CD8-positive, alpha-beta memory T cell (primary cell): ENCODE measurements around the gene PTBP1. TPM values are rescaled to one million over a fixed set of nuclear protein-coding genes. Genes with fewer than 3 reads are reported as not detected.

Experiments used
- CTCF ChIA-PET: fragments of 350-600 bp; sonication (Branson Sonifier 250); formaldehyde crosslinking; loops from one replicate; lab custom pipeline; 2021; ENCODE audit warnings: antibody characterized with exemption; lab: Charles Lee
- POLR2A ChIA-PET: fragments of 350-600 bp; sonication (Branson Sonifier 250); formaldehyde crosslinking; loops from one replicate; lab custom pipeline; 2021; ENCODE audit warnings: antibody characterized with exemption; lab: Charles Lee
- DNase-seq, 5 donors: peaks; one replicate each; pipeline versions ENCODE4 v3.0.0 to v3.0.0-alpha.2; 2020 to 2022; ENCODE audit warnings: mixed read lengths in 1 of 5
- H3K27ac ChIP-seq: one replicate; pipeline ENCODE4 v1.7.0; 2013; ENCODE audit warnings: low read depth, mild to moderate bottlenecking, low read length, moderate library complexity
- H3K27me3 ChIP-seq: 2 replicates; pipeline ENCODE4 v1.7.0; 2013; ENCODE audit warnings: low read length, mild to moderate bottlenecking; ENCODE audit not compliant: insufficient read depth, poor library complexity, severe bottlenecking
- H3K36me3 ChIP-seq: 2 replicates; pipeline ENCODE4 v1.7.0; 2013; ENCODE audit warnings: mild to moderate bottlenecking, low read length, moderate library complexity; ENCODE audit not compliant: insufficient read depth
- H3K4me1 ChIP-seq: 2 replicates; pipeline ENCODE4 v1.7.0; 2013; ENCODE audit warnings: mild to moderate bottlenecking, low read length, moderate library complexity; ENCODE audit not compliant: insufficient read depth
- H3K4me3 ChIP-seq: 2 replicates; pipeline ENCODE4 v1.7.0; 2013; ENCODE audit warnings: mild to moderate bottlenecking, low read length
- H3K9me3 ChIP-seq: 2 replicates; pipeline ENCODE4 v1.7.0; 2013; ENCODE audit warnings: mild to moderate bottlenecking, low read length
- H3K27ac Mint-ChIP-seq, 8 donors: one replicate each; pipeline ENCODE4 v1.8.0; 2020 to 2021; ENCODE audit warnings: mixed read lengths in 8 of 8, mild to moderate bottlenecking in 6 of 8, inconsistent platforms in 3 of 8, moderate library complexity in 3 of 8
- H3K27me3 Mint-ChIP-seq, 2 donors: one replicate each; pipeline ENCODE4 v1.8.0; 2020 to 2021; ENCODE audit warnings: mixed read lengths in 2 of 2, mild to moderate bottlenecking in 1 of 2, moderate library complexity in 1 of 2
- H3K36me3 Mint-ChIP-seq, 3 donors: one replicate each; pipeline ENCODE4 v1.8.0; 2020 to 2021; ENCODE audit warnings: mixed read lengths in 3 of 3, inconsistent platforms in 1 of 3, mild to moderate bottlenecking in 1 of 3
- H3K4me1 Mint-ChIP-seq, 3 donors: one replicate each; pipeline ENCODE4 v1.8.0; 2020 to 2021; ENCODE audit warnings: mixed read lengths in 3 of 3, inconsistent platforms in 1 of 3, mild to moderate bottlenecking in 1 of 3
- H3K4me3 Mint-ChIP-seq, 7 donors: one replicate each; pipeline ENCODE4 v1.8.0; 2020 to 2021; ENCODE audit warnings: mixed read lengths in 7 of 7, mild to moderate bottlenecking in 6 of 7, moderate library complexity in 4 of 7, inconsistent platforms in 2 of 7
- H3K9me3 Mint-ChIP-seq, 5 donors: one replicate each; pipeline ENCODE4 v1.8.0; 2020 to 2022; ENCODE audit warnings: mixed read lengths in 5 of 5, mild to moderate bottlenecking in 3 of 5, moderate library complexity in 2 of 5, inconsistent platforms in 1 of 5
- polyA plus RNA-seq: library from polyadenylated mRNA; unstranded; fragments of 300-500 nt; fragmentation: Illumina TruSeq; gene quantifications from one replicate; pipeline ENCODE4 v1.2.3, GENCODE V29; 2021
- total RNA-seq, 2 experiments: library from RNA; stranded (reverse); gene quantifications; one replicate each; pipeline ENCODE4 v1.2.3, GENCODE V29; 2021

Gene PTBP1
- total and polyA plus RNA-seq, 3 experiments from 2014 or later, result 177 to 978 (median 969) TPM

DNA sequence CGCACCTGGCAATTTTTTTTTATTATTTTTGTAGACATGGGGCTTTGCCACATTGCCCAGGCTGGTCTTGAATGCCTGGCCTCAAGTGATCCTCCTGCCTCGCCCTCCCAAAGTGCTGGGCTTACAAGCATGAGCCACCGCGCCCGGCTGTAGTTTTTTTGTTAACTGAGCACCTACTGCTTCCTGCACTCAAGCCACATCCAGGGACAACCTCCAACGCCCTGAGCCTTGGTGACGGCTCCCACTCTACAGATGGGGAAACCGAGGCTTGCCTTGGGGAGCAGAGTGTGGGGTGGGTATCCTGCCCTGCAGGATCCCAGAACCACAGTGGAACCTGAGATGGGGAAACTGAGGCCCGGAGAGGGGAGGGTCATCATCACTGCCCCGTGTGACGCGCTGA, 57.9 kb downstream of the PTBP1 start:
- Histone ChIP-seq H3K36me3 (no peaks in the 10 kb centered on the region), H3K27ac (no peak overlapping the region), H3K4me3 (no peak overlapping the region), H3K4me1 (peaks cover 4% of the 10 kb centered on the region), H3K27me3 (peaks cover 21% of the 10 kb centered on the region), H3K9me3 (no peaks in the 10 kb centered on the region)
- Mint-ChIP-seq H3K27me3 (peaks cover 9 to 14% of the 10 kb centered on the region in 2 donors), H3K4me3 (no peak overlapping the region), H3K27ac (no peak overlapping the region), H3K36me3 (no peaks in the 10 kb centered on the region), H3K9me3 (no peaks in the 10 kb centered on the region), H3K4me1 (no peaks in the 10 kb centered on the region)
- no peak for DNase-seq
- ChIA-PET POLR2A (no interaction called here), CTCF (interaction anchor here (0.7 to 3.8 kb wide), 6 partner anchors 52 to 85 kb away, joined by 3 to 22 read pairs (median 8); no protein-coding TSS in a partner anchor)

DNA sequence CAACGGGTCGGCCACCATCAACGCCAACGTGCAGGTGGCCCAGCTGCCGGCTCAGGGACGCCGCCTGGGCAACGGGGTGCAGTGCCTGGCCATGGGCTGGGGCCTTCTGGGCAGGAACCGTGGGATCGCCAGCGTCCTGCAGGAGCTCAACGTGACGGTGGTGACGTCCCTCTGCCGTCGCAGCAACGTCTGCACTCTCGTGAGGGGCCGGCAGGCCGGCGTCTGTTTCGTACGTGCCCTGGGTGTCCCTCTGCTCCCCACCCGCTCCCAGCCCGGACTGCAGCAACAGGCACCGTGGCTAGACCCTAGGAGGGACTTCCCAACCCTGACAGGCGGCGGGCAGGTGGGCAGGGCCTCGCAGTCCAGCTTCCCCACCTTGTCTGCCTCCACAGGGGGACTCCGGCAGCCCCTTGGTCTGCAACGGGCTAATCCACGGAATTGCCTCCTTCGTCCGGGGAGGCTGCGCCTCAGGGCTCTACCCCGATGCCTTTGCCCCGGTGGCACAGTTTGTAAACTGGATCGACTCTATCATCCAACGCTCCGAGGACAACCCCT, 58.4 kb downstream of the PTBP1 start:
- Histone ChIP-seq H3K27ac (no peak overlapping the region), H3K27me3 (peaks cover 16% of the 10 kb centered on the region), H3K4me3 (no peak overlapping the region), H3K4me1 (peaks cover 4% of the 10 kb centered on the region), H3K36me3 (no peaks in the 10 kb centered on the region), H3K9me3 (no peaks in the 10 kb centered on the region)
- DNase-seq, result no peak
- Mint-ChIP-seq H3K9me3 (no peaks in the 10 kb centered on the region), H3K4me3 (no peak overlapping the region), H3K27me3 (peaks cover 6 to 14% of the 10 kb centered on the region in 2 donors), H3K27ac (no peak overlapping the region), H3K4me1 (no peaks in the 10 kb centered on the region), H3K36me3 (no peaks in the 10 kb centered on the region)
- ChIA-PET POLR2A (no interaction called here), CTCF (interaction anchor here (0.7 to 3.8 kb wide), 10 partner anchors 13 to 128 kb away, joined by 3 to 22 read pairs (median 5); partner anchors contain the start of gene WDR18)

DNA sequence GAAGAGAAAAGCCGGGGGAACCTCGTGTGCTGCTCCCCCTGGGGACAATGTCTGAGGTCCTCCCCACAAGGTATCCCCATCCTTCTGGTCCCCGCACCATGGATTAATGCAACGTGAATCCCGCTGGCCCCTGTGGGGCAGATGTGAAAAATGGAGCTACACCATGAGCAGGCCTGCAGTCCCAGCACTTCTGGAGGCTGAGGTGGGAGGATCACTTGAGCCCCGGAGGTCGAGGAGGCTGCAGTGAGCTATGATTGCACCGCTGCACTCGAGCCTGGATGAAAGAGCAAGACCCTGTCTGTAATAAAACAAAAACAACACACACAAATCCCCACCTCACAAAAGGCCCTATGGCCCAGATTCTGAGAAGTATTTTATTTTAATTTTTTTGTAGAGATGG, 61.0 kb downstream of the PTBP1 start:
- peaks cover 7 to 10% (median 9%) of the 10 kb centered on the region in 3 donors for H3K4me1 Mint-ChIP-seq
- H3K4me3 Mint-ChIP-seq, result no peak overlapping the region
- no peaks in the 10 kb centered on the region for H3K36me3 Mint-ChIP-seq
- ChIA-PET POLR2A (interaction anchor here (0.7 to 0.9 kb wide), 2 partner anchors 53 to 224 kb away, joined by 3 to 5 read pairs; no protein-coding TSS in a partner anchor), CTCF (interaction anchor here (0.9 to 3.8 kb wide), 5 partner anchors 22 to 125 kb away, joined by 3 to 22 read pairs (median 3); partner anchors contain the start of gene WDR18)
- no peak overlapping the region for H3K27ac ChIP-seq
- no peaks in the 10 kb centered on the region for H3K9me3 ChIP-seq
- peaks cover 13% of the 10 kb centered on the region for H3K27me3 ChIP-seq
- H3K27ac Mint-ChIP-seq, result no peak overlapping the region
- no peak for DNase-seq
- H3K9me3 Mint-ChIP-seq, result no peaks in the 10 kb centered on the region
- no peaks in the 10 kb centered on the region for H3K36me3 ChIP-seq
- H3K4me3 ChIP-seq, result no peak overlapping the region
- H3K27me3 Mint-ChIP-seq, result peaks cover 6 to 10% of the 10 kb centered on the region in 2 donors
- peaks cover 14% of the 10 kb centered on the region for H3K4me1 ChIP-seq

DNA sequence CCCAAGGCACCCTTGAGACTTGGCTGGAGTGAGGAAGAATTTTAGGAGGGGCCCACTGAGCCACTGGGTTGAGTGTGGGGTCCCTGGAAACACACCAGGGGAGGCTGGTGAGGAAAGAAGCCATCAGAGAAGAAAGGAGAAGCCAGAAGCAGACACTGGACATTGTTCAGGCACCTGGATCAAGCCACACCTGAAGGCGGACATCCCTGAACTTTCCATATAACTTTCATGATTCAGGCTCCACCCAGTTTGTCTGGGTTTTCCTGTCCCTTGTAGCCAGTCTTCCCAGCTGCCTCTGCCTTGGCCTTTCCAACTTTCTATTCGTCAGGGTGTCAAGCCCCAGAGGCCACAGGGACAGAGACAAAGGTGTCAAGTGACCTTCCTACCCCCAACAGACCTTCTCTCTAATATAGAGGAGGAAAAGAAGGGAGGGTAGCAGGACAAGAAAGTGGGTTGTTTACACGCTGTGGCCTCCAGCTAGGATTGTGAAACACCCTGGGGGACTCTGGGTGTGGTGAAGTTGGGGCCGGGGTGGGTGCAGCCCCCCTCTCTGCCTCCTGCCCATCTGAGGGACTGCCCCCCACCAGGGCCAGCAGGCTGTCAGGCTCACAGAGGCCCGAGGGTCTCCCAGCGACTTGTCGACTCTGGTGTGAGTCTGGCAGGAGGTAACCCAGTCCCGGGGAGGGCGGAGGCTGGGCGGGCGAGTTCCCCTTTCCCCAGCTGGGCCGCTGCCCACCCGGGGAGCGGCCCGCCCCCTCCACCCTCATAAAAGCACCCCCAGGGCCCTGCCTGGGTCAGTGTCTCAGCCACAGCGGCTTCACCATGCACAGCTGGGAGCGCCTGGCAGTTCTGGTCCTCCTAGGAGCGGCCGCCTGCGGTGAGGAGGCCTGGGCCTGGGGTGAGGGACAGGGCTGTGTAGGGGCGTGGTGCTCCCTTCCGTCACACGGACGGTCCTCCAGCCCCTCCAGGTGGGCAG, 61.9 kb downstream of the PTBP1 start, which contains the start of gene CFD:
Gene CFD (plus strand): TSS at position 797 of the 976 bp plus-strand sequence. CDS start 26 bp downstream, at position 823.
- Mint-ChIP-seq H3K27me3 (peaks cover 6 to 10% of the 10 kb centered on the region in 2 donors), H3K9me3 (no peaks in the 10 kb centered on the region), H3K36me3 (no peaks in the 10 kb centered on the region), H3K27ac (no peak within 1 kb of the TSS), H3K4me3 (peak within 1 kb of the TSS in 2 of 7 donors; percentile 28 to 47), H3K4me1 (peaks cover 11 to 18% (median 15%) of the 10 kb centered on the region in 3 donors)
- DNase-seq, result no peak
- H3K4me3 ChIP-seq, result no peak within 1 kb of the TSS
- peaks cover 13% of the 10 kb centered on the region for H3K27me3 ChIP-seq
- ChIA-PET CTCF (interaction anchor here (1.2 to 3.8 kb wide), 4 partner anchors 48 to 125 kb away, joined by 3 to 22 read pairs (median 8); partner anchors contain the start of gene WDR18), POLR2A (interaction anchor here (0.9 kb wide), 1 partner anchor 52 kb away, joined by 3 read pairs; no protein-coding TSS in a partner anchor)
- no peaks in the 10 kb centered on the region for H3K36me3 ChIP-seq
- H3K9me3 ChIP-seq, result no peaks in the 10 kb centered on the region
- peak within 1 kb of the TSS; percentile 64 for H3K27ac ChIP-seq
- H3K4me1 ChIP-seq, result peaks cover 23% of the 10 kb centered on the region

DNA sequence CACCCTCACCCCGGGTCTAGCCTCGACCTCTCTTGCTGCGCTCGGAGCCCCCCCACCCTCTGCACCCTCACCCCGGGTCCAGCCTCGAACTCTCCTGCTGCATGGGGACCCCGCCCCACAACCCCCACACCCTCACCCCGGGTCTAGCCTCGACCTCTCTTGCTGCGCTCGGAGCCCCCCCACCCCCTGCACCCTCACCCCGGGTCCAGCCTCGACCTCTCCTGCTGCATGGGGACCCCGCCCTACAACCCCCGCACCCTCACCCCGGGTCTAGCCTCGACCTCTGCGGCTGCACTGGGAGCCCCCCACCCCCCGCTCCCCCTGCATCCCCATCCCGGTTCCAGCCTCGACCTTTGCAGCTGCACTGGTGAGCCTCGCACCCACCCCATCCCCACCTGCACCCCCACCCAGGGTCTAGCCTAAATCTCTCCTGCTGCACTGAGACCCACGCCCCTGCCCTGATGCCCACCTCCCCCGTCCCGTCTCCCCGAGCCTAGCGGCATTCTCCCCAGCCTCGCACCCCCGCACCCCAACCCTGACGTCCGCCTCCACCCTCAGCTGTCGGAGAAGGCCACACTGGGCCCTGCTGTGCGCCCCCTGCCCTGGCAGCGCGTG, 64.0 kb downstream of the PTBP1 start:
- Mint-ChIP-seq H3K4me1 (peaks cover 15 to 24% (median 15%) of the 10 kb centered on the region in 3 donors), H3K27me3 (peaks cover 6 to 10% of the 10 kb centered on the region in 2 donors), H3K36me3 (peaks cover 0 to 2% (median 0%) of the 10 kb centered on the region in 3 donors), H3K27ac (no peak overlapping the region), H3K9me3 (no peaks in the 10 kb centered on the region), H3K4me3 (peak overlapping the region in 1 of 7 donors; percentile 22)
- no peaks in the 10 kb centered on the region for H3K36me3 ChIP-seq
- DNase-seq, result no peak
- H3K4me3 ChIP-seq, result no peak overlapping the region
- ChIA-PET CTCF (no interaction called here), POLR2A (interaction anchor here (0.6 to 1.1 kb wide), 2 partner anchors 27 to 64 kb away, joined by 4 read pairs; no protein-coding TSS in a partner anchor)
- H3K27me3 ChIP-seq, result peaks cover 13% of the 10 kb centered on the region
- no peak overlapping the region for H3K27ac ChIP-seq
- H3K4me1 ChIP-seq, result peaks cover 24% of the 10 kb centered on the region
- no peaks in the 10 kb centered on the region for H3K9me3 ChIP-seq

Other genes with a start within 250 kb of the PTBP1 start
- 100 to 1,000 TPM; 250 to 262 TPM for gene BSG, start 224.9 kb upstream of the PTBP1 start, total RNA-seq
- 436 TPM for gene BSG, start 224.9 kb upstream of the PTBP1 start, polyA plus RNA-seq
- gene HCN2, start 207.6 kb upstream of the PTBP1 start, total RNA-seq, result under 1 TPM; 0.42 to 0.48 TPM
- gene HCN2, start 207.6 kb upstream of the PTBP1 start, polyA plus RNA-seq, result not detected
- 10 to 100 TPM; 75.2 to 77.3 TPM for gene POLRMT, start 163.9 kb upstream of the PTBP1 start, total RNA-seq
- gene POLRMT, start 163.9 kb upstream of the PTBP1 start, polyA plus RNA-seq, result 58.8 TPM
- under 1 TPM; 0.20 to 0.22 TPM for gene FGF22, start 157.6 kb upstream of the PTBP1 start, total RNA-seq
- not detected for gene FGF22, start 157.6 kb upstream of the PTBP1 start, polyA plus RNA-seq
- 10 to 100 TPM; 89.6 to 95.5 TPM for gene RNF126, start 134.2 kb upstream of the PTBP1 start, total RNA-seq
- 100.0 TPM for gene RNF126, start 134.2 kb upstream of the PTBP1 start, polyA plus RNA-seq
- gene FSTL3, start 121.1 kb upstream of the PTBP1 start, total RNA-seq, result 1 to 10 TPM; 7.7 to 8.0 TPM
- gene FSTL3, start 121.1 kb upstream of the PTBP1 start, polyA plus RNA-seq, result 0.81 TPM
- gene PRSS57, start 102.0 kb upstream of the PTBP1 start, total RNA-seq, result not detected
- not detected for gene PRSS57, start 102.0 kb upstream of the PTBP1 start, polyA plus RNA-seq
- not detected for gene PALM, start 88.5 kb upstream of the PTBP1 start, total RNA-seq
- gene PALM, start 88.5 kb upstream of the PTBP1 start, polyA plus RNA-seq, result not detected
- gene MISP, start 46.3 kb upstream of the PTBP1 start, total RNA-seq, result not detected
- not detected for gene MISP, start 46.3 kb upstream of the PTBP1 start, polyA plus RNA-seq
- not detected for gene PLPPR3, start 24.5 kb downstream of the PTBP1 start, total RNA-seq
- gene PLPPR3, start 24.5 kb downstream of the PTBP1 start, polyA plus RNA-seq, result not detected
- gene AZU1, start 30.4 kb downstream of the PTBP1 start, total RNA-seq, result not detected
- gene AZU1, start 30.4 kb downstream of the PTBP1 start, polyA plus RNA-seq, result not detected
- not detected for gene PRTN3, start 43.5 kb downstream of the PTBP1 start, total RNA-seq
- not detected for gene PRTN3, start 43.5 kb downstream of the PTBP1 start, polyA plus RNA-seq
- gene ELANE, start 54.9 kb downstream of the PTBP1 start, total RNA-seq, result not detected
- not detected for gene ELANE, start 54.9 kb downstream of the PTBP1 start, polyA plus RNA-seq
- gene CFD, start 62.2 kb downstream of the PTBP1 start, total RNA-seq, result 1 to 10 TPM in 1 of 2 experiments, under 1 TPM in 1; 0.89 to 1.5 TPM
- 6.9 TPM for gene CFD, start 62.2 kb downstream of the PTBP1 start, polyA plus RNA-seq
- gene MED16, start 95.7 kb downstream of the PTBP1 start, total RNA-seq, result 10 to 100 TPM; 57.4 to 59.4 TPM
- 109 TPM for gene MED16, start 95.7 kb downstream of the PTBP1 start, polyA plus RNA-seq
- gene RNU6-9, start 96.0 kb downstream of the PTBP1 start, total RNA-seq, result not detected
- not detected for gene RNU6-9, start 96.0 kb downstream of the PTBP1 start, polyA plus RNA-seq
- gene R3HDM4, start 115.8 kb downstream of the PTBP1 start, total RNA-seq, result 10 to 100 TPM; 60.7 to 65.2 TPM
- 197 TPM for gene R3HDM4, start 115.8 kb downstream of the PTBP1 start, polyA plus RNA-seq
- 1 to 10 TPM; 1.2 to 2.3 TPM for gene KISS1R, start 119.9 kb downstream of the PTBP1 start, total RNA-seq
- gene KISS1R, start 119.9 kb downstream of the PTBP1 start, polyA plus RNA-seq, result 0.49 TPM
- gene ARID3A, start 128.6 kb downstream of the PTBP1 start, total RNA-seq, result 10 to 100 TPM; 12.8 to 15.9 TPM
- 0.49 TPM for gene ARID3A, start 128.6 kb downstream of the PTBP1 start, polyA plus RNA-seq
- 100 to 1,000 TPM; 108 to 133 TPM for gene WDR18, start 186.9 kb downstream of the PTBP1 start, total RNA-seq
- gene WDR18, start 186.9 kb downstream of the PTBP1 start, polyA plus RNA-seq, result 61.3 TPM
- not detected for gene GRIN3B, start 203.0 kb downstream of the PTBP1 start, total RNA-seq
- not detected for gene GRIN3B, start 203.0 kb downstream of the PTBP1 start, polyA plus RNA-seq
- 100 to 1,000 TPM; 151 to 157 TPM for gene TMEM259, start 223.7 kb downstream of the PTBP1 start, total RNA-seq
- gene TMEM259, start 223.7 kb downstream of the PTBP1 start, polyA plus RNA-seq, result 84.6 TPM
- not detected for gene RNU6-2, start 224.1 kb downstream of the PTBP1 start, total RNA-seq
- not detected for gene RNU6-2, start 224.1 kb downstream of the PTBP1 start, polyA plus RNA-seq
- 10 to 100 TPM; 78.1 to 78.9 TPM for gene CNN2, start 229.2 kb downstream of the PTBP1 start, total RNA-seq
- gene CNN2, start 229.2 kb downstream of the PTBP1 start, polyA plus RNA-seq, result 792 TPM
- gene ABCA7, start 242.7 kb downstream of the PTBP1 start, total RNA-seq, result 10 to 100 TPM; 33.8 to 39.5 TPM
- gene ABCA7, start 242.7 kb downstream of the PTBP1 start, polyA plus RNA-seq, result 14.1 TPM